ENCODE results near the gene DHX57.
A peak's percentile ranks its signal among the peaks of the same experiment; 100 is the strongest.

Gene DHX57

GRCh38 chr2:38887347-38887746, 11.6 kb upstream of the DHX57 start:
- no peak overlapping the region for H2AFZ ChIP-seq (ENCODE audit: low read length)
- H3F3A ChIP-seq (ENCODE audit: insufficient read depth, low read length), result no peaks in the 10 kb centered on the region
- no peak overlapping the region for H3K27ac ChIP-seq (ENCODE audit: low read length)
- H3K27me3 ChIP-seq (replicated peaks; ENCODE audit: insufficient read depth, low read length), result no peaks in the 10 kb centered on the region
- H3K9ac ChIP-seq (ENCODE audit: low read length), result no peak overlapping the region
- no peak for DNase-seq
- H3K4me1 ChIP-seq (ENCODE audit: low read length), result no peaks in the 10 kb centered on the region
- no peak overlapping the region for H3K4me2 ChIP-seq (ENCODE audit: low read depth, low read length)
- no peak overlapping the region for H3K4me3 ChIP-seq (ENCODE audit: low read length)
- TF ChIP-seq, protein P1, sequence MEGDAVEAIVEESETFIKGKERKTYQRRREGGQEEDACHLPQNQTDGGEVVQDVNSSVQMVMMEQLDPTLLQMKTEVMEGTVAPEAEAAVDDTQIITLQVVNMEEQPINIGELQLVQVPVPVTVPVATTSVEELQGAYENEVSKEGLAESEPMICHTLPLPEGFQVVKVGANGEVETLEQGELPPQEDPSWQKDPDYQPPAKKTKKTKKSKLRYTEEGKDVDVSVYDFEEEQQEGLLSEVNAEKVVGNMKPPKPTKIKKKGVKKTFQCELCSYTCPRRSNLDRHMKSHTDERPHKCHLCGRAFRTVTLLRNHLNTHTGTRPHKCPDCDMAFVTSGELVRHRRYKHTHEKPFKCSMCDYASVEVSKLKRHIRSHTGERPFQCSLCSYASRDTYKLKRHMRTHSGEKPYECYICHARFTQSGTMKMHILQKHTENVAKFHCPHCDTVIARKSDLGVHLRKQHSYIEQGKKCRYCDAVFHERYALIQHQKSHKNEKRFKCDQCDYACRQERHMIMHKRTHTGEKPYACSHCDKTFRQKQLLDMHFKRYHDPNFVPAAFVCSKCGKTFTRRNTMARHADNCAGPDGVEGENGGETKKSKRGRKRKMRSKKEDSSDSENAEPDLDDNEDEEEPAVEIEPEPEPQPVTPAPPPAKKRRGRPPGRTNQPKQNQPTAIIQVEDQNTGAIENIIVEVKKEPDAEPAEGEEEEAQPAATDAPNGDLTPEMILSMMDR (IDR thresholded peaks at IDR 0.05; ENCODE audit: low read length), result no peak
- no peak for TF ChIP-seq EZH2phosphoT487 (IDR thresholded peaks at IDR 0.05; ENCODE audit: low read length)
- TF ChIP-seq EZH2 (optimal IDR thresholded peaks at IDR 0.05; ENCODE audit: low read depth, low read length), result no peak
- no peaks in the 10 kb centered on the region for H4K20me1 ChIP-seq (ENCODE audit: insufficient read depth, low read length)
- H3K79me2 ChIP-seq (ENCODE audit: low read length), result no peaks in the 10 kb centered on the region
- H3K36me3 ChIP-seq (replicated peaks; ENCODE audit: insufficient read depth, low read length), result no peaks in the 10 kb centered on the region
- no peaks in the 10 kb centered on the region for H3K9me3 ChIP-seq (replicated peaks; ENCODE audit: insufficient read depth, low read length)
- H3K9me2 ChIP-seq (replicated peaks; ENCODE audit: insufficient read depth, low read length), result no peaks in the 10 kb centered on the region

DNA sequence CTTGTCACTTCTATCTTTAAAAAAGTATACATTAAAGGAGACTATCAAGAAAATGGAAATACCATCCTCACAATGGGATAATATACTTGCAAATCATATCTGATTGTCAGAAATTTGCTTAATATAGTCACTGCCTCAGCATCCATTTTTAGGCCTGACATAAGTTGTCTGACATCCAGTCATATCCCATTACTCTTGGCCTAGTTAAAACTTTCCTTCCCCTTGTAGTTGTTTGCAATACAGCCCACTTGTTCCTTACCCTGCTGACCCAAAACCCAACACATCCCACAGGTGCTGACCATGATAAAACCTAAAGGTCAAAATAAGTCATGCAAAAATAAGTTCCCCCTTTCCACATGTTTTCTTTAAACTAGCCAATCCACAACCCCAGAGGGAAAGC, 10.3 kb upstream of the DHX57 start:
- H4K20me1 ChIP-seq (ENCODE audit: insufficient read depth, low read length), result no peaks in the 10 kb centered on the region
- H3K79me2 ChIP-seq (ENCODE audit: low read length), result no peaks in the 10 kb centered on the region
- no peak overlapping the region for H3K4me3 ChIP-seq (ENCODE audit: low read length)
- H3K27ac ChIP-seq (ENCODE audit: low read length), result no peak overlapping the region
- H2AFZ ChIP-seq (ENCODE audit: low read length), result no peak overlapping the region
- H3K36me3 ChIP-seq (replicated peaks; ENCODE audit: insufficient read depth, low read length), result no peaks in the 10 kb centered on the region
- no peak overlapping the region for H3K9ac ChIP-seq (ENCODE audit: low read length)
- H3K9me3 ChIP-seq (replicated peaks; ENCODE audit: insufficient read depth, low read length), result no peaks in the 10 kb centered on the region
- no peaks in the 10 kb centered on the region for H3K9me2 ChIP-seq (replicated peaks; ENCODE audit: insufficient read depth, low read length)
- no peaks in the 10 kb centered on the region for H3F3A ChIP-seq (ENCODE audit: insufficient read depth, low read length)
- no peak overlapping the region for H3K4me2 ChIP-seq (ENCODE audit: low read depth, low read length)
- H3K4me1 ChIP-seq (ENCODE audit: low read length), result no peaks in the 10 kb centered on the region
- DNase-seq, result no peak
- no peaks in the 10 kb centered on the region for H3K27me3 ChIP-seq (replicated peaks; ENCODE audit: insufficient read depth, low read length)
- no peak for TF ChIP-seq EZH2phosphoT487 (IDR thresholded peaks at IDR 0.05; ENCODE audit: low read length)
- TF ChIP-seq EZH2 (optimal IDR thresholded peaks at IDR 0.05; ENCODE audit: low read depth, low read length), result no peak
- TF ChIP-seq, protein P1 (IDR thresholded peaks at IDR 0.05; ENCODE audit: low read length), result no peak

DNA sequence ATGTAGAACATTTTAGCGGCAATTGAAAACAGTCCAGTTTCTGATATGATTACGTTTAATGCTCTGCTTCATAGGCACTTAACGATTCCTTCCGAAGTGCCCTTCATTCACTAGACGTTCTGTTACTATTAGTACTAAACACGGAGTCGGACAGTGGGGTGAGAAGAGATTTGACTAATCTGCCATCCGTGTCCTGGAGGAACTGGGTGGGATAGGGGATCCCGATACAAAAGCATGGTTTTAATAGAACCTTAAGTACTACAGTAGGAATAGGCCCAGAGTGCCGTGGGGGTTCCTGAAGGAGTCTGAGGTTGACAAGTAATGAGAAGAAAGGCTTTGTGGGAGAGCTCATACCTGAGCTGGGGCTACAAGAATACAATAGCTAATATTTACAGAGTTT, 673 bp upstream of the DHX57 start:
- Histone ChIP-seq H3K27ac (ENCODE audit: low read length) (no peak overlapping the region), H2AFZ (ENCODE audit: low read length) (peak overlapping the region; percentile 98), H3K4me1 (ENCODE audit: low read length) (peaks cover 10% of the 10 kb centered on the region), H3K79me2 (ENCODE audit: low read length) (peaks cover 11% of the 10 kb centered on the region), H3K27me3 (replicated peaks; ENCODE audit: insufficient read depth, low read length) (no peaks in the 10 kb centered on the region), H3K9ac (ENCODE audit: low read length) (peak overlapping the region; percentile 62; the same call in 1 of the 2 replicates), H3F3A (ENCODE audit: insufficient read depth, low read length) (no peaks in the 10 kb centered on the region), H3K36me3 (replicated peaks; ENCODE audit: insufficient read depth, low read length) (no peaks in the 10 kb centered on the region), H3K4me2 (ENCODE audit: low read depth, low read length) (peak overlapping the region; percentile 81), H4K20me1 (ENCODE audit: insufficient read depth, low read length) (no peaks in the 10 kb centered on the region), H3K9me2 (replicated peaks; ENCODE audit: insufficient read depth, low read length) (no peaks in the 10 kb centered on the region), H3K4me3 (ENCODE audit: low read length) (peak overlapping the region; percentile 86), H3K9me3 (replicated peaks; ENCODE audit: insufficient read depth, low read length) (no peaks in the 10 kb centered on the region)
- no peak for TF ChIP-seq EZH2 (optimal IDR thresholded peaks at IDR 0.05; ENCODE audit: low read depth, low read length)
- no peak for TF ChIP-seq EZH2phosphoT487 (IDR thresholded peaks at IDR 0.05; ENCODE audit: low read length)
- TF ChIP-seq, protein P1 (IDR thresholded peaks at IDR 0.05; ENCODE audit: low read length), result no peak
- DNase-seq, result no peak

Measured in MM.1S (cell line).